NT2/D1 (cell line): ENCODE measurements around the gene SYNDIG1.

ENCODE experiments used
- SUZ12 ChIP-seq: IDR thresholded peaks from 2 replicates; pipeline ENCODE4 v1.6.1; 2011; ENCODE audit not compliant: insufficient read length, insufficient read depth; ENCODE audit errors: extremely low read depth
- YY1 ChIP-seq: IDR thresholded peaks from 2 replicates; pipeline ENCODE4 v1.6.1; 2011; ENCODE audit not compliant: insufficient read length, insufficient read depth
- ZNF274 ChIP-seq: IDR thresholded peaks from 2 replicates; pipeline ENCODE4 v1.6.1; 2011; ENCODE audit warnings: mild to moderate bottlenecking, low read depth, low read length

GRCh38 chr20:24522452-24523330, 53.3 kb downstream of the SYNDIG1 start:
- TF ChIP-seq YY1 = no peak
- TF ChIP-seq ZNF274 = no peak
- TF ChIP-seq SUZ12 = no peak
